SK-N-SH (cell line): ENCODE results near the gene KRT33A. TPM values are rescaled to one million over a fixed set of nuclear protein-coding genes. Genes with fewer than 3 reads are reported as not detected.

Source experiments
- CTCF ChIA-PET: fragments of 300-600, 350-600 bp; formaldehyde crosslinking; extraction: SDS; loops from one replicate; lab custom pipeline; 2021; lab: Yijun Ruan, JAX
- POLR2A ChIA-PET: fragments of 350-600 bp; sonication (Branson Sonifier 250); formaldehyde crosslinking; extraction: SDS; loops from one replicate; lab custom pipeline; 2020; ENCODE audit warnings: antibody characterized with exemption, inconsistent platforms; lab: Yijun Ruan, JAX
- DNase-seq: peaks from one replicate; pipeline ENCODE4 v3.0.0; 2012
- H2AFZ ChIP-seq: fragments of 200-600 bp; sonication (generic); 2 replicates; pipeline ENCODE4 v1.8.1; 2016; ENCODE audit warnings: antibody characterized with exemption, mild to moderate bottlenecking, low read depth
- H3F3A ChIP-seq: fragments of 200-600 bp; sonication (generic); replicated peaks from 2 replicates; pipeline ENCODE3; 2016; ENCODE audit warnings: antibody characterized with exemption, mild to moderate bottlenecking; ENCODE audit not compliant: insufficient read depth
- H3K27ac ChIP-seq, 2 experiments: fragments of 200-500 bp in 1 of 2; fragments of 200-600 bp in 1 of 2; sonication (Bioruptor generic) in 1 of 2; sonication (generic), shearing (Covaris generic) in 1 of 2; 2 replicates each; pipeline versions ENCODE4 v1.5.1 to v1.6.1; 2014 to 2016; ENCODE audit warnings: low read depth in 2 of 2, inconsistent platforms in 1 of 2, low read length in 1 of 2, mild to moderate bottlenecking in 1 of 2, mixed read lengths in 1 of 2
- H3K27me3 ChIP-seq: fragments of 200-600 bp; sonication (generic), shearing (Covaris generic); 2 replicates; pipeline ENCODE4 v1.6.1; 2016; ENCODE audit warnings: mixed run types; ENCODE audit not compliant: insufficient read depth
- H3K36me3 ChIP-seq, 2 experiments: fragments of 200-500 bp in 1 of 2; fragments of 200-600 bp in 1 of 2; sonication (Bioruptor generic) in 1 of 2; sonication (generic) in 1 of 2; replicated peaks in 1 of 2; 2 replicates each; pipeline versions ENCODE3 to v1.5.1; 2014 to 2016; ENCODE audit warnings: low read length in 1 of 2, mild to moderate bottlenecking in 1 of 2; ENCODE audit not compliant: insufficient read depth in 2 of 2, control insufficient read depth in 1 of 2
- H3K4me1 ChIP-seq, 2 experiments: fragments of 200-500 bp in 1 of 2; fragments of 200-600 bp in 1 of 2; sonication (Bioruptor generic) in 1 of 2; sonication (generic), shearing (Covaris generic) in 1 of 2; 2 replicates each; pipeline versions ENCODE4 v1.5.1 to v1.6.1; 2014 to 2016; ENCODE audit warnings: low read depth in 1 of 2, low read length in 1 of 2, mixed run types in 1 of 2; ENCODE audit not compliant: insufficient read depth in 2 of 2, control insufficient read depth in 1 of 2
- H3K4me2 ChIP-seq: fragments of 200-600 bp; sonication (generic), shearing (Covaris generic); 2 replicates; pipeline ENCODE4 v1.6.1; 2017; ENCODE audit warnings: mixed run types
- H3K4me3 ChIP-seq, 2 experiments: fragments of 200-500 bp in 1 of 2; fragments of 200-600 bp in 1 of 2; sonication (Bioruptor generic) in 1 of 2; sonication (generic), shearing (Covaris generic) in 1 of 2; 2 replicates each; pipeline versions ENCODE4 v1.5.1 to v1.8.1; 2014 to 2016; ENCODE audit warnings: low read depth in 2 of 2, inconsistent platforms in 1 of 2, low read length in 1 of 2, mild to moderate bottlenecking in 1 of 2, mixed read lengths in 1 of 2, moderate library complexity in 1 of 2
- H3K79me2 ChIP-seq: fragments of 200-600 bp; sonication (generic); 2 replicates; pipeline ENCODE4 v1.8.1; 2017; ENCODE audit warnings: mild to moderate bottlenecking; ENCODE audit not compliant: insufficient read depth
- H3K9ac ChIP-seq: fragments of 200-600 bp; sonication (generic); 2 replicates; pipeline ENCODE4 v1.6.1; 2017; ENCODE audit warnings: mixed run types
- H3K9me2 ChIP-seq: fragments of 200-600 bp; sonication (generic); 2 replicates; pipeline ENCODE4 v1.6.1; 2017; ENCODE audit warnings: mixed run types
- H3K9me3 ChIP-seq: fragments of 200-600 bp; sonication (generic); 2 replicates; pipeline ENCODE4 v1.6.1; 2017; ENCODE audit warnings: mixed run types, mild to moderate bottlenecking, moderate library complexity
- H4K20me1 ChIP-seq: fragments of 200-600 bp; sonication (generic); 2 replicates; pipeline ENCODE4 v1.6.1; 2017; ENCODE audit warnings: mild to moderate bottlenecking, mixed run types; ENCODE audit not compliant: insufficient read depth
- CTCF ChIP-seq: fragments of 200-600 bp; sonication (generic); IDR thresholded peaks from 2 replicates; pipeline ENCODE4 v1.6.1; 2017; ENCODE audit warnings: antibody characterized with exemption, mild to moderate bottlenecking, moderate library complexity
- GATA2 ChIP-seq: sonication (generic); formaldehyde crosslinking; IDR thresholded peaks from 2 replicates; pipeline ENCODE4 v1.5.0; 2020; ENCODE audit warnings: mild to moderate bottlenecking, missing genetic modification reagents
- JUND ChIP-seq: IDR thresholded peaks from 2 replicates; pipeline ENCODE4 v1.4.0; 2012
- MEF2A ChIP-seq: IDR thresholded peaks from 2 replicates; pipeline ENCODE4 v1.4.0; 2012; ENCODE audit warnings: low read depth, borderline replicate concordance
- PBX3 ChIP-seq: IDR thresholded peaks from 2 replicates; pipeline ENCODE4; 2012
- POLR2AphosphoS5 ChIP-seq: IDR thresholded peaks from 2 replicates; pipeline ENCODE4 v1.6.1; 2012; ENCODE audit warnings: low read depth, low read length
- RAD21 ChIP-seq: IDR thresholded peaks from 2 replicates; pipeline ENCODE4 v1.6.1; 2012; ENCODE audit warnings: mild to moderate bottlenecking, low read length
- RXRA ChIP-seq: IDR thresholded peaks from 2 replicates; pipeline ENCODE4 v1.4.0; 2012; ENCODE audit warnings: low read depth, mild to moderate bottlenecking, borderline replicate concordance
- SMC3 ChIP-seq: IDR thresholded peaks from 2 replicates; pipeline ENCODE4 v1.6.1; 2012; ENCODE audit warnings: low read depth, low read length, improper control_type of control experiment
- TCF12 ChIP-seq: IDR thresholded peaks from 2 replicates; pipeline ENCODE4 v1.4.0; 2012
- USF1 ChIP-seq: IDR thresholded peaks from 2 replicates; pipeline ENCODE4 v1.4.0; 2012; ENCODE audit warnings: low read depth, borderline replicate concordance
- USF2 ChIP-seq: fragments of 150-350 bp; IDR thresholded peaks from 2 replicates; pipeline ENCODE4 v1.6.1; 2017; ENCODE audit warnings: antibody characterized with exemption, low read length, low read depth, borderline replicate concordance
- ZBTB33 ChIP-seq: IDR thresholded peaks from 2 replicates; pipeline ENCODE4 v1.4.0; 2012; ENCODE audit warnings: low read depth, borderline replicate concordance
- WGBS: methylation state at CpG from one replicate; pipeline ENCODE4 v1.1.6; 2017; ENCODE audit warnings: low lambda C conversion rate; 5-methylcytosine and 5-hydroxymethylcytosine counted together
- polyA plus RNA-seq, 3 experiments: library from polyadenylated mRNA; depleted of rRNA; stranded (reverse); fragments of >200 nt; gene quantifications; 2 replicates each; pipeline ENCODE4 v1.2.3, GENCODE V29; 2012

The KRT33A gene
- polyA plus RNA-seq, 1 of the 3 experiments (the other 2 are of a cell fraction): not detected

- H3K4me3 ChIP-seq: no peak overlapping the region
- no peaks in the 10 kb centered on the region for H3F3A ChIP-seq
- no peaks in the 10 kb centered on the region for H3K27me3 ChIP-seq
- no peaks in the 10 kb centered on the region for H3K9me2 ChIP-seq
- peaks cover 0 to 5% of the 10 kb centered on the region in 2 experiments for H3K36me3 ChIP-seq
- H3K9me3 ChIP-seq: peaks cover 7% of the 10 kb centered on the region
- no peak overlapping the region for H2AFZ ChIP-seq
- H3K79me2 ChIP-seq: no peaks in the 10 kb centered on the region
- H3K27ac ChIP-seq: no peak overlapping the region
- no peaks in the 10 kb centered on the region for H4K20me1 ChIP-seq
- DNase-seq: no peak
- H3K4me2 ChIP-seq: no peak overlapping the region
- TF ChIP-seq PBX3 (no peak), ZBTB33 (no peak), CTCF (peak; percentile 27; the same call in 1 of the 2 replicates), SMC3 (peak; percentile 33; the same call in 1 of the 2 replicates), GATA2 (CRISPR knock-in tag) (no peak)
- H3K9ac ChIP-seq: no peak overlapping the region
- ChIA-PET CTCF (interaction anchor here (4.4 kb wide), 1 partner anchor 224 kb away, joined by 61 read pairs; no protein-coding TSS in a partner anchor), POLR2A (no interaction called here)
- no peaks in the 10 kb centered on the region for H3K4me1 ChIP-seq
- 59% methylated on average over 15 of the region's 16 CpGs for WGBS
Measured at GRCh38 chr17:41324180-41325075, 26.2 kb downstream of the KRT33A start.

GRCh38 chr17:41322903-41323895 is 27.4 kb downstream of the KRT33A start:
- CTCF ChIA-PET: interaction anchor here (0.5 to 4.4 kb wide), 33 partner anchors 9 to 552 kb away, joined by 3 to 61 read pairs (median 4); partner anchors contain the start of genes KRT33A, KRT9 and KRTAP16-1
- Histone ChIP-seq H3K4me2 (no peak overlapping the region), H4K20me1 (no peaks in the 10 kb centered on the region), H3K4me3 (no peak overlapping the region), H3F3A (no peaks in the 10 kb centered on the region), H3K9me2 (no peaks in the 10 kb centered on the region), H3K36me3 (peaks cover 0 to 9% of the 10 kb centered on the region in 2 experiments), H3K9me3 (peaks cover 12% of the 10 kb centered on the region), H3K9ac (no peak overlapping the region), H3K4me1 (no peaks in the 10 kb centered on the region), H3K27ac (no peak overlapping the region), H3K79me2 (no peaks in the 10 kb centered on the region), H2AFZ (no peak overlapping the region), H3K27me3 (no peaks in the 10 kb centered on the region)
- WGBS: 71% methylated on average over 10 of the region's 11 CpGs
- no peak for DNase-seq
- POLR2A ChIA-PET: interaction anchor here (1.2 kb wide), 1 partner anchor 343 kb away, joined by 4 read pairs; no protein-coding TSS in a partner anchor
- TF ChIP-seq PBX3: no peak
- no peak for TF ChIP-seq JUND
- no peak for TF ChIP-seq RAD21
- TF ChIP-seq RXRA: no peak
- no peak for TF ChIP-seq POLR2AphosphoS5
- no peak for TF ChIP-seq USF1
- no peak for TF ChIP-seq TCF12
- no peak for TF ChIP-seq USF2
- no peak for TF ChIP-seq MEF2A
